ENCODE data around the gene IL34. TPM values are rescaled to one million over a fixed set of nuclear protein-coding genes. Genes with fewer than 3 reads are reported as not detected.

The IL34 gene
- total RNA-seq, 4 donors from 2014 or later, result 0.38 to 1.3 (median 1.2) TPM

- no peak for DNase-seq (ENCODE audit: low spot score)
- TF ChIP-seq CTCF (IDR thresholded peaks at IDR 0.05), result no peak
- no peak for ATAC-seq (ENCODE audit: low FRiP score)
Measured at GRCh38 chr16:70697594-70698170, 51.3 kb downstream of the IL34 start.

DNA sequence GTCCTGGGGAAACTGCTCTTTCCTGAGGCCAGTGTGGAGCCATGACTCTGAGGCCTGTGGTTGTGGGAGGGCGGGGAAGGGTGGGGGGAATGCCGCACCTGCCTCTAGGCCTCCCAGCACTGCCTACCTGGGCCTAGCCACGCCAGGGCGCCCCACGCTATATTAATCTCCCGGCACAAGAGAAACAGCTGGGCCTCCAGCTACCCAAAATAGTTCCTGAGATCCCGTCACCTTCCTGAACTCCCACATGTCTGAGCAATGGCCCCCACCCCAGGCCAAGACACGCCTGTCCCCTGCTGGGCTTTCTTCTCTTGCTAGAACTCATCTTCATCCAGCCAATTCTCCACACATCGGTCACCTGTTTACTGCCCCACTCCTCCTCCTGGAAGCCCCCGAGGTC is 52.5 kb downstream of the IL34 start:
- ATAC-seq (ENCODE audit: low FRiP score), result no peak
- TF ChIP-seq CTCF (IDR thresholded peaks at IDR 0.05), result no peak
- DNase-seq (ENCODE audit: low spot score), result no peak

GRCh38 chr16:70699696-70700095 is 53.3 kb downstream of the IL34 start:
- DNase-seq (ENCODE audit: low spot score) (no peak), ATAC-seq (ENCODE audit: low FRiP score) (no peak)

DNA sequence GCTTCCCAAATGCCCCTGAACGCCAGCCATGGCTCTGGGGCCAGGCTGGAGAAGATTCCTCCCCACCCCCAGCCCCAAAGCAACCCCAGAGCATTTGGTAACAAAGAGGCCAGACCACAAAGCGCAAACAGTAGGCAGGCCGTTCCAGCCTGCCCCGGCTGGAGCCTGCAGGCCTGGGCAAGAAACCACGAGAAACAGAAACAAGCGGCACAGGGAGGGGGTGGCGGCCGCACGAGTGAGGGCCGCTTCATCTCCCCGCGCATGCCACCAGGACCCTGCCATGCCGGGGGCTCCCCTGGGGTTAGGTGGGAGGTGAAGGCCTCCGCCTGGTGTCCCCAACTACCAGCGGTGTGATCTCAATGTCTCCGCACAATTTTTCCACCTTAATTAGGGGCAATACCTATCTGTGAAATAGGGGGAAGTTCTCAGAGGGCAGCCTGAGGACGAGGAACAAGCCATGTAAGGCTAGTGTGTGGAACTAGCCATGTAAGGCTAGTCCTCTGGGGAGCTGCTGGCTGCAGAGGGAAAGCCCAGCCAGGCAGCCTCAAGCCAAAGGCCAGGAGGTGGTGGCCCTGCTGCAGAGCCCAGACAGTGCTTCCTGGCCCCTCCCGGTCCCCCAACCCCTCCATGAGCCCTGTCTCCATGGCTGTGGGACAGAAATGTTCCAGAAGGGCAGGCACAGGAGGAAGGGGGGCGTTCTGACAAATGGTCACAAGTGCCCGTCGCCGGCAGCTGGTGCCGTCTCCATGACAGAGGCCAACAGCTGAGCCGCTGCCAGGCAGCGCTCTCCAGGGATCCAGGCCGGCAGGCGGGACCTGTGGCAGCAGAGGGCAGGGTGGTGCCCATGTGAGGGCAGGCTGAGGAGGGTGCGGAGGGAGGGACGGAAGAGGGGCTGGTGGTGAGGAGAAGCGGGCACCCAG is 54.0 kb downstream of the IL34 start:
- no peak for ATAC-seq (ENCODE audit: low FRiP score)

More at GRCh38 chr16:70699696-70700095, 53.3 kb downstream of the IL34 start:
- TF ChIP-seq CTCF (IDR thresholded peaks at IDR 0.05), result no peak

DNA sequence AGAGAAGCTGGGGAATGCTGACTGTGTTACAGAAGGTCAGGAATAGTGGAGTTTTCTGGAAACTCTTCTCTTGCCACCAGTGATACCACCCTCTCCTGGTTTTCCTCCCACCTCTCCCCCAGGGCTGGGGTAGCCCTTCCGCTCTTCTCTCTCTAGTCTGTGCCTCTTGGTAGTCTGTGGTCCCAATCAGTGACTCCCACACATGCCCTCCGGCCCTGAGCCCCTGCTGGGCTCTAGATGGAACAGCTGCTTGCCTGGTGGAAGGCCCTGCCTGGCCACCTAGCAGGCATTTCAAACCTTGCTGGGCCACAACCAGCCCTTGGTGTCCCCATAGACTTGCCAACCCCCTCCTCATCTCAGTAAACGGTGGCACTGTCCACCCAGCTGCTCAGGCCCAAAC is 54.7 kb downstream of the IL34 start:
- DNase-seq (ENCODE audit: low spot score) (no peak), ATAC-seq (ENCODE audit: low FRiP score) (no peak)
- TF ChIP-seq CTCF (IDR thresholded peaks at IDR 0.05), result no peak

More for the DNA sequence above, 54.0 kb downstream of the IL34 start:
- no peak for DNase-seq (ENCODE audit: low spot score)
- TF ChIP-seq CTCF (IDR thresholded peaks at IDR 0.05), result no peak

- TF ChIP-seq CTCF (IDR thresholded peaks at IDR 0.05), result no peak
- DNase-seq (ENCODE audit: low spot score) (no peak), ATAC-seq (ENCODE audit: low FRiP score) (no peak)
Measured at GRCh38 chr16:70701596-70701995, 55.2 kb downstream of the IL34 start.
